T-helper 2 cell treated with Interferon-gamma antibody and Interleukin-4, amounts not matched to agents 5 μg/mL and 100 μg/mL, for 36 hours (primary cell): ENCODE data around the gene CTDSPL.

ENCODE experiments used
- DNase-seq: peaks from one replicate; pipeline ENCODE4 v3.0.0; 2021; ENCODE audit warnings: low spot score
- H3K27ac Mint-ChIP-seq: one replicate; pipeline ENCODE4 v1.8.0; 2021; ENCODE audit warnings: mild to moderate bottlenecking, mixed read lengths
- H3K27me3 Mint-ChIP-seq: one replicate; pipeline ENCODE4 v1.8.0; 2021; ENCODE audit warnings: low read depth, mixed read lengths
- H3K36me3 Mint-ChIP-seq: one replicate; pipeline ENCODE4 v1.8.0; 2021; ENCODE audit warnings: low read depth, mixed read lengths
- H3K4me1 Mint-ChIP-seq: one replicate; pipeline ENCODE4 v1.8.0; 2021; ENCODE audit warnings: low read depth, mixed read lengths
- H3K4me3 Mint-ChIP-seq: one replicate; pipeline ENCODE4 v1.8.0; 2022; ENCODE audit warnings: mild to moderate bottlenecking, moderate library complexity, mixed read lengths
- H3K9me3 Mint-ChIP-seq: one replicate; pipeline ENCODE4 v1.8.0; 2021; ENCODE audit warnings: mixed read lengths

CTDSPL gene

DNA sequence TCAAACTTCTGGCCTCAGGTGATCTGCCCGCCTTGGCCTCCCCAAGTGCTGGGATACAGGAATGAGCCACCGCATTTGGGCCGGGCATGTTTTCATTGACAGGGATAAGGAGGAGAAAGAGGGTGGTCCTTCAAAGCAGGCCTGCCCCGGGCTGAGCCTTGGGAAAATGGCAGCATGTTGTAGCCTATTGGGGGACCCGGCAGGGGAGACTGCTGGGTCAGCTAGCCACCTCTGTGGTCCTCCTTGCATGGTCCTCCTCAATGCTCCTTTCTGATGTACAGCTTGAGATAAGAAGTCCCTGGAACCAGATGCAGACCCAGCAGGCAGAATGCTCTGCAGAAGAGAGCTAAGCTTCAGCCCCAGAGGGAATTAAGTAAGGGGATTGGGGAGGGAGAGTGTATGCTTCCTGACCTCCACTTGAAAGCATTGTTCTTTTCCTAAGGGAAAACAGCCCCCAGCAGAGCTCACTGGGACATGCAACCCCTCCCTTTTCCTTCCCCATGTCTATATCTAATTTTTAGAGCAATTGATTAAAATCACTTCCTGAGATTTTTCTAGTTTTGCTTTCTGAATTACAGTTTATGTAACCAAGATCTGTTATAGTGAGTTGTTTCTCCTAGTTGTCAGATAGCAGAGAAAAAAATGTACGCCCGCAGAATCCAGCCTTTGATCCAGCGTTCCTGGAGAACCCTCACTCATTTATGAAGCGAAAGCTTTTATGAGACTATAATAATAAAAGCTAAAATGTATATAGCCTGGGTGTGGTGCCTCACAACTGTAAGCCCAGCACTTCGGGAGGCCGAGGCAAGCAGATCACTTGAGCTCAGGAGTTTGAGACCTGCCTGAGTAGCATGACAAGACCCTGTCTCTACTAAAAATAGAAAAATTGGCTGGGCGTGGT is 80.2 kb downstream of the CTDSPL start:
- Mint-ChIP-seq H3K36me3 (no peaks in the 10 kb centered on the region), H3K27ac (no peak overlapping the region), H3K9me3 (no peaks in the 10 kb centered on the region), H3K4me3 (no peak overlapping the region), H3K4me1 (peaks cover 2% of the 10 kb centered on the region), H3K27me3 (peaks cover 3% of the 10 kb centered on the region)
- DNase-seq, result no peak

GRCh38 chr3:37942646-37943045 is 81.0 kb downstream of the CTDSPL start:
- Mint-ChIP-seq H3K9me3 (no peaks in the 10 kb centered on the region), H3K4me3 (no peak overlapping the region), H3K27ac (no peak overlapping the region), H3K27me3 (peaks cover 3% of the 10 kb centered on the region), H3K36me3 (no peaks in the 10 kb centered on the region), H3K4me1 (peaks cover 2% of the 10 kb centered on the region)
- DNase-seq, result no peak

DNA sequence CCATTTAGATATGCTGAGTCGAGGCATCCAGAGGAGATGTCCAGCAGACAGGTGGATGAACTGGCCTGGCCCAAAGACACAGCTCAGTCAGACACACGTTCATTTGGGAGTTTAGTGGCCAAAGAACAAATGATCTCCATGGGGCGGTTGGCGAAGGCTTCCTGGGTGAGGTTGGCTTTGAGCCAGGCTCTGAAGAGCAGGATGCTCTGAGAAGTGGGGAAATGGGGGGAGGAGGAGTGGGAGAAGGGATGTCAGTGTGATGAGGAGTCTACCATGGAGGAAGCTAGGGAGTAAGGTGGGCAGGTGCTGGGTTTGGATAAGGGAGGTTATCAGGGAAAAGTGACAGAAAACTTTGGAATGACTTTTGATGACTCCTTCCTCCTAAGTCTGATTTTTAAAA is 81.4 kb downstream of the CTDSPL start:
- H3K36me3 Mint-ChIP-seq, result no peaks in the 10 kb centered on the region
- peaks cover 3% of the 10 kb centered on the region for H3K27me3 Mint-ChIP-seq
- H3K27ac Mint-ChIP-seq, result no peak overlapping the region
- H3K9me3 Mint-ChIP-seq, result no peaks in the 10 kb centered on the region
- DNase-seq, result no peak
- H3K4me1 Mint-ChIP-seq, result peaks cover 2% of the 10 kb centered on the region
- H3K4me3 Mint-ChIP-seq, result no peak overlapping the region

GRCh38 chr3:37943631-37944314 is 82.1 kb downstream of the CTDSPL start:
- peaks cover 2% of the 10 kb centered on the region for H3K4me1 Mint-ChIP-seq
- H3K27me3 Mint-ChIP-seq, result peaks cover 3% of the 10 kb centered on the region
- H3K9me3 Mint-ChIP-seq, result no peaks in the 10 kb centered on the region
- H3K27ac Mint-ChIP-seq, result no peak overlapping the region
- no peaks in the 10 kb centered on the region for H3K36me3 Mint-ChIP-seq
- no peak for DNase-seq
- H3K4me3 Mint-ChIP-seq, result no peak overlapping the region

- no peaks in the 10 kb centered on the region for H3K36me3 Mint-ChIP-seq
- H3K9me3 Mint-ChIP-seq, result no peaks in the 10 kb centered on the region
- H3K27me3 Mint-ChIP-seq, result peaks cover 2% of the 10 kb centered on the region
- no peak for DNase-seq
- H3K4me3 Mint-ChIP-seq, result no peak overlapping the region
- peaks cover 2% of the 10 kb centered on the region for H3K4me1 Mint-ChIP-seq
- no peak overlapping the region for H3K27ac Mint-ChIP-seq
These were observed 82.7 kb downstream of the CTDSPL start for GRCh38 chr3:37944391-37944842.

- DNase-seq, result no peak
- Mint-ChIP-seq H3K36me3 (no peaks in the 10 kb centered on the region), H3K9me3 (no peaks in the 10 kb centered on the region), H3K4me1 (peaks cover 2% of the 10 kb centered on the region), H3K27me3 (no peaks in the 10 kb centered on the region), H3K27ac (no peak overlapping the region), H3K4me3 (no peak overlapping the region)
These were observed 83.6 kb downstream of the CTDSPL start for GRCh38 chr3:37945156-37945806.

DNA sequence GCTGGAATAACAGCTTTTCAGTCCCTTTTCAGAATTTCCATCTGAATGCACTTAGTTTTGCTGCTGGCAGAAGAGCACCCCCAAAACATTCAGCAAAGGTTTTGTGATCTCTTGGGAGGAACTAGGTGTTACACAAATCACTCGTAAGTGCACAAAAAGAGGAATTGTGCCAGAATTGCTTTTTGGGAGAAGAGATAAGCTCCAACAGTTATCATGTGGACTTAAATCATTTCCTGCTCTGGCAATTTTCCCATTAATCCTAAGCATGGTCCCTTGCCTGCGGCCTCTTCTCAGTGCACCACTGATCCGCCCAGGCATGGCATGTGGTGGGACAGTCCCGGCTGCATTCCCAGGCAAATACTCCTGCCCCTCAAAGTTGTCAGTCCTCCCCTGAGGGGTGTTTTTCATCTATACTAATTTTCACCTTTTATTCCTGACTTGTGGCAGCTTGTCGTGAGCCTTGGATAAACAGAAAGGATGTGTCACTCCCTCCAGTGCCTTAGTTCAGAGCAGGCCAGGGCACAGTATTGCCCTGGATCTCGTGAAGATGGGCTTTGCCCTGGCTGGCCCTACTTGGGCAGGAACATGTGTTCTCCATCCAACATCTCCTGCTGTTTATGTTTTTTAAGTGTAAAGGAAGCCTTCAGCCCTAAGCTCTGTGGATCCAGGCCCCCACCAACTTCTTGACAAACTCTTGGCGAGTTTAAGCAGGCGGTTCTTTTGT is 84.3 kb downstream of the CTDSPL start:
- no peaks in the 10 kb centered on the region for H3K36me3 Mint-ChIP-seq
- H3K27me3 Mint-ChIP-seq, result no peaks in the 10 kb centered on the region
- H3K4me1 Mint-ChIP-seq, result peaks cover 2% of the 10 kb centered on the region
- H3K4me3 Mint-ChIP-seq, result no peak overlapping the region
- DNase-seq, result no peak
- no peak overlapping the region for H3K27ac Mint-ChIP-seq
- H3K9me3 Mint-ChIP-seq, result no peaks in the 10 kb centered on the region

DNA sequence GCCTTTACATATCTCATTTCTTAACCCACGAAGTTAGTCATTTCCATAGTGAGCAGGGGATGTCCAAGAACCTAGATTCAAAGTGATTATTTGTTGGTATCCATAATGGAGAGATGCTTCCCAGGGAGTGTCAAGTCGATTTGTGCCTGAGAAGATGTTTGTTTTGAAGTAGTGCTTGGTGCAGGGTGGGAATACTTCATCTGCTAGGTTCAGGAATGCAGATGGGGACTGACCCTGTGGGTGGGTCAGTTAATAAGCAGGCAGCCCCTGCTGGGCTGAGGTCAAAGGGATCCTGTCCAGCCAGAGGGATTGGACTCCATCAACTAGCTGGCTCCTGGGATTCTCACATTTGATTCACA is 84.8 kb downstream of the CTDSPL start:
- no peaks in the 10 kb centered on the region for H3K9me3 Mint-ChIP-seq

GRCh38 chr3:37949866-37950265 is 88.2 kb downstream of the CTDSPL start:
- peaks cover 4% of the 10 kb centered on the region for H3K9me3 Mint-ChIP-seq
- H3K36me3 Mint-ChIP-seq, result peaks cover 8% of the 10 kb centered on the region
- no peak overlapping the region for H3K4me3 Mint-ChIP-seq

More for the DNA sequence above, 84.8 kb downstream of the CTDSPL start:
- H3K4me3 Mint-ChIP-seq, result no peak overlapping the region
- no peak for DNase-seq
- H3K4me1 Mint-ChIP-seq, result peaks cover 2% of the 10 kb centered on the region
- H3K36me3 Mint-ChIP-seq, result no peaks in the 10 kb centered on the region
- no peaks in the 10 kb centered on the region for H3K27me3 Mint-ChIP-seq
- H3K27ac Mint-ChIP-seq, result no peak overlapping the region

GRCh38 chr3:37952564-37952963 is 90.9 kb downstream of the CTDSPL start:
- peaks cover 17% of the 10 kb centered on the region for H3K4me1 Mint-ChIP-seq
- peaks cover 8% of the 10 kb centered on the region for H3K36me3 Mint-ChIP-seq
- no peak overlapping the region for H3K27ac Mint-ChIP-seq

More at GRCh38 chr3:37949866-37950265, 88.2 kb downstream of the CTDSPL start:
- no peak for DNase-seq
- H3K27ac Mint-ChIP-seq, result no peak overlapping the region
- no peaks in the 10 kb centered on the region for H3K27me3 Mint-ChIP-seq
- H3K4me1 Mint-ChIP-seq, result peaks cover 1% of the 10 kb centered on the region

GRCh38 chr3:37953226-37953625 is 91.5 kb downstream of the CTDSPL start:
- Mint-ChIP-seq H3K27ac (no peak overlapping the region), H3K4me1 (peaks cover 23% of the 10 kb centered on the region), H3K36me3 (peaks cover 8% of the 10 kb centered on the region), H3K27me3 (no peaks in the 10 kb centered on the region), H3K4me3 (no peak overlapping the region), H3K9me3 (peaks cover 4% of the 10 kb centered on the region)
- DNase-seq, result no peak

More at GRCh38 chr3:37952564-37952963, 90.9 kb downstream of the CTDSPL start:
- no peaks in the 10 kb centered on the region for H3K27me3 Mint-ChIP-seq
- H3K4me3 Mint-ChIP-seq, result no peak overlapping the region
- peaks cover 4% of the 10 kb centered on the region for H3K9me3 Mint-ChIP-seq
- no peak for DNase-seq

GRCh38 chr3:37953707-37954394 is 92.2 kb downstream of the CTDSPL start:
- Mint-ChIP-seq H3K36me3 (peaks cover 8% of the 10 kb centered on the region), H3K4me1 (peaks cover 23% of the 10 kb centered on the region), H3K27ac (no peak overlapping the region), H3K9me3 (peaks cover 4% of the 10 kb centered on the region), H3K4me3 (no peak overlapping the region), H3K27me3 (no peaks in the 10 kb centered on the region)
- DNase-seq, result no peak

GRCh38 chr3:37954881-37955280 is 93.2 kb downstream of the CTDSPL start:
- peaks cover 4% of the 10 kb centered on the region for H3K9me3 Mint-ChIP-seq
- no peak overlapping the region for H3K27ac Mint-ChIP-seq
- H3K36me3 Mint-ChIP-seq, result peaks cover 8% of the 10 kb centered on the region
- DNase-seq, result no peak
- no peaks in the 10 kb centered on the region for H3K27me3 Mint-ChIP-seq
- H3K4me1 Mint-ChIP-seq, result peaks cover 23% of the 10 kb centered on the region
- H3K4me3 Mint-ChIP-seq, result no peak overlapping the region
